GM21825 (cell line): ENCODE data around the gene TBXAS1.

ENCODE experiments used
- ATAC-seq: cut with Tn5 transposase; IDR thresholded peaks from one replicate; pipeline ENCODE4 v1.9.1; 2021; ENCODE audit warnings: mild to moderate bottlenecking, moderate library complexity; ENCODE audit not compliant: unreplicated experiment

TBXAS1 gene

DNA sequence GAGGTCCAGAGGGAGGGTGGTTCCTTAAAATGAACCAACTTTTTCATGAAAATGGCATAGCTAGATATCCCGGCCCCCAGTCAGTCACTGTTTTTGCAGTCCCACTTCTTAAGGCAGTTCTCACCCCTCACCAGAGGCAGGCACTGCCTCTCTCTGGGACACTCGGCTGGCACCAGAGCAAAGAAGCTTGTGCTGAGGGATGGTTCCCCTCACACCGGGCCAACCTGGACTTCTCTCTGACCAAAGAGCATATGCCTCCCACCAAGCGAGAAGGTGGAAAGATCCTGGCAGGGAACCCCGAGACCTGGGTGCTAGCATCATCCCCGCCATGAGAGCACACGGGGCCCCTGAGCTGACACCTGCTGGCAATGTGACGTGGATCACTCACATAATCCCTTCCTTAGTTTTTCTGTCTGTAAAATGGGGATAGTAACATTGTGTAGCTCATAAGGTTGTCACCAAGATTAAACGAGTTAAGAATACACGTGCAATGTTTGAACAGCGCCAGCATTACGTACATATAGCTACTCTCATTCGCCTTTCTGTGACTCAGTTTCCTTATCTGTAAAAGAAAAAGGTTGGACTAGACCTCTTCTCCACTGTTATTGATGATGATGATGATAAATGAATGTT is 145.2 kb downstream of the TBXAS1 start:
- ATAC-seq = no peak

DNA sequence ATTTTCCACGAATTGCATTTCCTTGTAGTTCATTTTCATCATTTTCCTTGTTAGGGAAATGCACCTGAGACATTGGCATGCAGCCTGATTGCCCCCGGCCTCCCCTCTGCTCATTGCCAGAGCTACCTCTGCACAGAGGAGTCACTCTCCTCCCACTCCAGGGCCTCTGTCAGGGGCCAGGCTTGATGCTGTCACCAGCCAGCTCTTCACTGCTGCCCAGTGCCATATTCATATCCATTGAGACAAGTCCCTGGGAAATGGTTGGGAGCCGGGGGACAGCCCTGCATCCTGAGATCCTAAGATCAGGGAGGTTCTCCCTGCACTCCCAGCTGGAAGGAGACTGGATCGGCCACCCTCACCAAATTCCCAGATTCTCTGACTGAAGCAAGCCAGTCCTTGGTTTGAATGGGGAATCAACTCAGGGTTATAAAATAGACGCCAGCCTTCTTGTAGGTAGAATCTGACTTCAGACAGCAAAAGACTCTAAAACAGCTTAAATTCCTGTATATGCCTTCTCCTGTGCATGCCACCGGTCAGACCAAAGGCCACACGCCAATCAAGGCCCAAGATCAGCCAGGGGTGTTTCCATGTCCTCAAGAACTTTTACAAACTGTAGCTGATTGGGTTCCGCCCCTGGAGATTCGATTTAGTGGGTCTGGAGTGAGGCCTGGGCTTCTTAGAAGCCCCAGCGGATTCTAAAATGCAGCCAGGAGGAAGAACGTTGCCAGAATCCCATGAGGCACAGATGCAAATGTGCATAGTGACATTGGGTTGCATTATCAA is 147.2 kb downstream of the TBXAS1 start:
- ATAC-seq = no peak

DNA sequence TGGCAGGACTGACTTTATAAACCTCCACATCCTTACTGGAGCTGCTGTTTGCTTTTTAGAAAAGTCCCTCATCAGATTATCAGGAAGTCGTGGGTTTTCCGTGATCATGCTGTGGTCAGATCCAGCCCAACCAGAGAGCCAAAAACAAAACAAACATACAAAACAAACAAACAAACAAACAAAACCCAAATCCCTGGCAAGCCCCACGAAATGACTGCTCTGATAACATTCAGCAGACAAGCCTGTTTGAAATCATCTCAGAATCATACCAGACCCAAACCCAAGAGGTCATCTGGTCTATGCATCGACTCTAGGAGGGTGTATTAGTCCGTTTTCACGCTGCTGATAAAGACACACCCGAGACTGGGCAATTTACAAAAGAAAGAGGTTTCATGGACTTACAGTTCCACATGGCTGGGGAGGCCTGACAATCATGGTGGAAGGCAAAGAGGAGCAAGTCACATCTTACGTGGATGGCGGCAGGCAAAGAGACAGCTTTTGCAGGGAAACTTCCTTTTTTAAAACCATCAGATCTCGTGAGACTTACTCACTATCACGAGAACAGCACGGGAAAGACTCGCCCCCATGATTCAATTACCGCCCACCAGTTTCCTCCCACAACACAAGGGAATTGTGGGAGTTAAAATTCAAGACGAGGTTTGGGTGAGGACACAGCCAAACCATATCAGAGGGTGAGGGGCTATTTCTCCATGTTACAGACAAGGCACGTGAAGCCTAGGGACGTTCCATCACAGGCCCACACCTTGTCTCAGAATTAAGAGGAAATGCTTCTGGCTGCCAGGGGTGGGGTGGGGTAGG is 148.0 kb downstream of the TBXAS1 start:
- ATAC-seq = no peak

DNA sequence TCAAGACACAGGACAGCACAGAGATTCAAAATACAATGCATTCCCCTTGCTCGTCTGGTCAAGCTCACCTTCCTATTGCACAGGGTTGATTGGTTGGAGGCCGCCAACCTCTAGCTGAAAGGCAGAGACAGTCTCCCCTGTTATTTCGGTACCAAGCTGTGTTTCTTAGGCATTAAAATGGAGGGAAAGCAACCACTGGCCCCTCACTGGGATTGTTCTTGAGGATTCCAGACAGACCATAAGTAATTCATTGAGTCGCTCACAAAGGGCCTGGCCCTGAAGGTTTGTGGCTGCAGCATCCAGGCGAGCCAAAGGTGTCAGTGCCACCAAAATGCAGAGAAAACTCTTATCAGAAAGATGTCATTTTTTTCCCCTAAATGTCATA is 152.4 kb downstream of the TBXAS1 start:
- ATAC-seq = no peak

DNA sequence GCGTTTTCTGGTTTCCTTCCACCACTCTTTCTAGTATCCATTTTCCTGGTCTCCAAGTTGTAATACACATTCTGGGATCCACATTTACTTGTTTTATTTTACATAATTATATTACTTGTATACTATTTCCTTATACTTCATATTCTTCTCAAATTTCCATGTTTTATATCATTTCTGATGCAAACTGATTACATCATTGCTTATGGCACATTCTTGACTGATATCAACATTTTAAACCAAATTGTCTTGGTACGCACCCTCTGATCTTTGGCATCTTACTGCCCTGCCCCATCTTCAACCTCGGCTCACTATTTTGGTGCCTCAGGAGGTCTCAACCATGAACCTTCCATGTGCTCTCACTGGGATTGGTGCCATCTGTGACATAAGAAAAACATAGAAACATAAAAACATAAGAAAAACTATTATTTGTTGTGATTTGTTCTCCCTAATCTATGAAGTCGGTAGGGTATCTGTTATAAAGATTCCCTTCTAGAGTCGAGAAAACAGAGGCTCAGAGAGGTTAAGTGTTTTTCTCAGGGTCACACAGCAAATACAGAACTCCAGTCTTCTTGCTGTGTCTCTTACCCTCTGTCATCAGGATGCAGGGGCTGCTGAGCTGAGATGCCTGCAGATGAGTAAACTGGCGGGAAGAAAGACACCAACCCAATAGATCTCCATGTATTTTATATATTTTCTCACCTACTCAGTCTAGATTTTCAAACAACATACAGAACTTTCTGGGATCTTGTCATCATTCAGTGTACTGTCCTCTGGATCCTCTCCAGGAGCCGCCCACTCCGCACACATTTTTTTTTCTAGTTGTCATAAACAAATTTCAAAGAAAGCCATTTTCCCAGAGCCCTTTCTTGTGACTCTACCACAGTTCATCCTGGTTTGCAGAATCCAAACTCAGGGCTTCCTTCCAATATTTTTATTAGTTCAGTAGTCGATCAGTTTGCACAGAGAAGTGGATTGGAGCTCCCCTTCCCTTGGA is 154.2 kb downstream of the TBXAS1 start:
- ATAC-seq = no peak

DNA sequence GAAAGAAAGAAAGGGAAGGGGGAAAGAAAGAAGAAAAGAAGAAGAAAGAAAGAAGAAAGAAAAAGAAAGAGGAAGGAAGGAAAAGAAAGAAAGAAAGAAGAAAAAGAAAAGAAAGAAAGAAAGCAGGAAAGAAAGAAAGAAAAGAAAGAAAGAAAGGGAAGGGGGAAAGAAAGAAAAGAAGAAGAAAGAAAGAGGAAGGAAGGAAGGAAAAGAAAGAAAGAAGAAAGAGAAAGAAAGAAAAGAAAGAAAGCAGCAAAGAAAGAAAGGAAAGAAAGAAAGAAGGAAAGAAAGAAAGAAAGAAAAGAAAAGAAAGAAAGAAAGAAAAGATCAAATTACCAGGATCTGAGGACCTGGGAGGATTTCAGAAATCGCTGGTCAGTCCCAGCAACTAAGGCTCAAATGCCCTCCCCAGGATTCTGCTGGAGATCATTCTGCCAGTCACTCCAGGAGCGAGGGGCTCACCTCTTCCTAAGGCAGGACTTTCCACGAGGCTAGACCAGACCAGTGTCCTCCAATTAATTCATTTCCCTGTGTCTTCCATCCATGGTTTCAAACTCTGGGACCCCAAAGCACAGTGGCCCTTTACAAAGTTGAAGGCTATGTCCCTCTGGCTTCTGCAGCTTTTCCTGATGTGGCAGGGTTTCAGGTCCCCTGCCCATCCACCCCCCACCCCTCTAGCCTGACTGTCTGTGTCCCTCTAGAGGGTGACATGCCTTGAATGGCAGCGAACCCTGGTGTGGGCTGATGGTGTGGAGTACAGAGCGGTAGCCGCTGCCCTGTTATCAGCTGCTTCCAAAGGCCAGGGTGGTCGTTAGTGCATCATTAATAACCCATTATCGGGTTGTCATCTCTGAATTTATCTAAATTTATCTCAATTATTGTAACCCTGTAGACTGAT is 155.8 kb downstream of the TBXAS1 start:
- no peak for ATAC-seq

DNA sequence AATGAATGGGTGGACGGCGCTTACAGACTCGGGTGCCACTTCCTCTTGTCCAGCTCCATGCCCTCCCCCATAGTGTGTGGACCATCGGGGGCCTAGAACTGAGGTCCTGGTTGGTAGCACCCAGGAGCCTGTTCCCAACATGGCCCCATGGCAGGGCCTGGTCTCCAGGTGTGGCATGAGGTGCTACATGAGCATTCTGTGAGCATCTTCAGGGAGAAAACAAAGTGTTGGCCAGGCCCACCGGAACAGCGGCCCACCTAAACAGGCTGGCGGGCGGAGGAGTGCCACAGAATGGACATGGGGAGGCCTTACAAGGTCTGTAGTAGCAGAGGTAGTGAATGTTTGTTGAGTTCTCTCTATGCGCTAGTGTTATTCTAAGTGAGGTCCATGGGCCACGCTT is 156.7 kb downstream of the TBXAS1 start:
- no peak for ATAC-seq

DNA sequence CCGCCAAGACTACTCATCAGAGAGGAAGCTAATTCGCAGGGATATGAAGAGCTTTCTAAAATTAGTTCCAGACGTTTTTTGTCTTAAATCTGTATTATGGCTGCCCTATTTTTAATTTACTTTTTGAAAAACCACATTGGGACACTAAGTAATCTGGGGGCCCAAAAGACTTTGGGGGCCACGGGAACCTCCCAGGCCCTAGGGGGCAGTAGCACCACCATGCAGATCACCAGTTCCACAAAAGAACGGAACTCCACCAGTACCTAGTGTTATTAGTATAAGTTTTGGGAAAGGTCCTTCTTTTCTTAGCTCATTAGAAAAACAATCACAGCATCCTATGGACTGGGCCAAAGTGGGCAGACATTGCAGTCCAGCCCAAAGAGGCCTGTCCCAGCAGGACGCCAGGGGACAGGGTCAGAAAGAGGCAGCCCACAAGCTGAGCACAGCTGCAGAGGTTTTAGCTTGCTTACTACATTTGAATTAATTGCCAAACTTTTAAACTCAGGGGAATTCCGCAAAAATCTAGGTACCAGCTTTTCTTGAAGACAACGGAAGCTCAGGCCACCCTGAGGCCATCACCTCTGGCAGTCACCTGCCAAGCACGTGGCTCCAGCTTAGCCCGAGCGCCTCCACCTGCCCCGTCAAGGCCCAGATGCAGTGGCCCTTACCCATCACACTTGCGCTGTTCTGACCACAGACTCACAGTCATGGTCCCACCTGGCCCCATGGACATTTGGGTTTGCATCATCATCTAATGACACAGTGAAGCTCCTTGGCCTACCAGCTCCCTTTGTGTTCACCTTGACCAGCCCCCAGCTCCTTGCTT is 158.8 kb downstream of the TBXAS1 start:
- no peak for ATAC-seq

DNA sequence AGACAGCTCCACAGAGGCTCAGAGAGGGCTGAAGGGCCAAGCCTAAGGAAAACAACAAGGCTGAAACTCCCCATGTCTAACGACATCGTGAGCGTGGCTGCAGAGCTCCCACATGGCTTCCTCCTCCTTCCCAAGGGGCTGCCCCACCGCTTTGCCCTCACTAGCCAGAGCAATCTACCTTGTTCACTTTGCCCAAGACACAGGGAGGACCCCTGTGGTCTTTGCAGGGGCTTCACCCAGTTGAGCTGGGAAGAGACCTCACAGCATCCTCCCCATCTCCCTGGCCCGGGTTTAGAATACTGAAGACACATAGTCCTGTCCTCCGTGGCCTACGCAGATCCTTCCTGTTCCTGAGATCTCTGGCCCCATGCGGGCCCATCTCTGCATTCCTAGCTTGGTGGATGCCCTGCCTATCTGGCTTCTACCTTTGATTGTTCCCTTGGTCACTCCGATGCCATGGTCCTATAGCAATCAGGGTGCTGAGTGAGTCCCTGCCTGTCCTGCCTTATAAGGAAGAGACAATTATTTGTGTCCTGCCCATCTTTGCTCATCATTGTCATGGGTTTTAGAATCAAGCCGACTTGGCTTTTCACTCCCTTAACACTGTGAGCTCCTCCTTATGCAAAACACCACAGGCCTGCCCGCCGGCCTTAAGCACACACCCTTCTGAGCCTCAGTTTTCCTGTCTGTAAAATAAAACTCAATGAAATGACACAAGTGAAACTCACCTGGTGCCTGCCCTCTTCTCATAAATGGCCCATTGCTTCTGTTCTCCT is 160.5 kb downstream of the TBXAS1 start:
- no peak for ATAC-seq

DNA sequence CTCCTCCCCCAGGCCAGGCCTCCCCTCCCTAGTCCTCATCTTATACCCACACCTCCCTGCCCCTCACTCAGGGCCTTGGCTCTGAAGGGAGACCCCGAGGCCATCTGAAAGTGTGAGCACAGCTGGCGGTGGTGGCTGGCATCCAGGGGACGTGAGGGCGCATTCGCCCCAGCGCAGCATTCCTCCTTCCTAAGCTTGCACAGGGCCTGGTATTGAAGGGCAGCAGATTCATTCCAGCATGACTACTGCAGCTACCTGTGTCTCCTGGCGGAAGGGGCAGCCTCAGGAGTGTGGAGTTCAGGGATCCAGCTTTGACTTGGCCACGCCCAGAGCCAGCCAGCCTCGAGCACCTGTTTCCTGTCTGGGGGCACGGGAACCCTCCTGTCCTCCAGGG is 161.1 kb downstream of the TBXAS1 start:
- ATAC-seq = no peak

DNA sequence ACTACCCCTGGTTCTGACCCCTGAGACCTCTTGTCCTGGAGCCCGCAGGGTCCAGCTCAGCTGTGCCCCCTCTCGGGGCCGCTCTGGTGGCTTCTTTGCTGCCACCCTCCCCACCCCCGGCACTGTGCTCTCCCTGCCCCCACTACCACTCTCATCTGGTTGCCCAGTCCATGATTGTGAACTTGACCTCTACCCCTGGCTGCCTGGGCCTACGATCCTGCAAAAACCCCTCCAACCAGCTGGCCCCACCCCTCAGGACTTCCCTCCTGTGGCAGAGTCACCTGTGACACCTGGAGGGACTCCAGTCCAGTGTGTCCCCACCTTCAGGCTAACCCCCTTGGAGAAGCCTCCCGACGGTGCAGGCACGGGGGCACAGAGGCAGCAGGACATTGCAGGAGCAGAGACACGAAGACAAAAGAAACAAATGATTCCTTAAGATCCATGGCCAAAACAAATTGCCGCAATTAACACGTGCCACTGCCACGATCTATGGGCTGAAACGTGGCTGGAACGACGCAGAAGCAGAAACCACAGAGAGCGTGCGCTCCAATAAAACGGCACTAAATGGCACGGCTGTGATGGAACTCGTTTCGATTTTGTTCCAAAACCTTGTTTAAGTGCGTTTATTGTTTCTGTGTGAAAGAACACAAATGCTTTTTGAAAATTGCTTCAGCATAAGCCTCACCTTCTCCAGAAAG is 161.7 kb downstream of the TBXAS1 start:
- no peak for ATAC-seq

DNA sequence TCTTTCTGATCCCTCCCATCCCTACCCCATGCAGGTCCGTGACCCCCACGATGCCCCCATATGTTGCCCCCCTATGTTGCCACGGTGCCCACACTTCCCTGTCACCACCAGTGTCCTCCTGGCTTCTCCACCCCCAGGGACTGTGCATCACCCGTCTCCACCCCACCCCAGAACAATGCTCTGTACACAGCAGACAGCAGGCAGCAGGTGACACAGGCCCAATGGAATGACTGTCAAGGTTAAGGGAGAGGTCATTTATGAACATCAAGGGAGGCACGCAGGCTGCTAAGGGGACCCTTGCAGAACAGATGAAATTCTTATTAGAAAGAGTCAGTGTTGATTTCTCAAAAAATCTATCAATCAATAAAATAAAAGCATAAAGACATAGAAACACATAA is 162.2 kb downstream of the TBXAS1 start:
- no peak for ATAC-seq

DNA sequence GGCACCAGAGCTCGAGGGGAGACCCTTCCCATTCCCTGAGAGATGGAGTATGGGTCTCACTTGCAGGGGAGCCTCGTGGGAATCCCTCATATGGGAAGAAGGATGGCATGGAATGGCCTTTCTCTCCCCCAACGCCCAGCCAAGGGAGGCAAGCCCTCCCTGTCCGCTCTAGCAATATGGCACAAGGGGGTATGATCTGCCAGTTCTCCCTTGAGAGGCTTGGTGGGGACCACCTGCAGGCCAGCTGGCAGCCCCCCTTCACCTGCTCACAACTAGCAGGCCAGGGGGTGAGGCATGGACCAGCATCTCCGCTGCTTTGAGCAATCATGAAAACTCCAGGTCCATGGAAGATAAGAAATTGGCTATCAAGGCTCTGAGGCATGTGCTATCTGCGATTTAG is 162.8 kb downstream of the TBXAS1 start:
- no peak for ATAC-seq

DNA sequence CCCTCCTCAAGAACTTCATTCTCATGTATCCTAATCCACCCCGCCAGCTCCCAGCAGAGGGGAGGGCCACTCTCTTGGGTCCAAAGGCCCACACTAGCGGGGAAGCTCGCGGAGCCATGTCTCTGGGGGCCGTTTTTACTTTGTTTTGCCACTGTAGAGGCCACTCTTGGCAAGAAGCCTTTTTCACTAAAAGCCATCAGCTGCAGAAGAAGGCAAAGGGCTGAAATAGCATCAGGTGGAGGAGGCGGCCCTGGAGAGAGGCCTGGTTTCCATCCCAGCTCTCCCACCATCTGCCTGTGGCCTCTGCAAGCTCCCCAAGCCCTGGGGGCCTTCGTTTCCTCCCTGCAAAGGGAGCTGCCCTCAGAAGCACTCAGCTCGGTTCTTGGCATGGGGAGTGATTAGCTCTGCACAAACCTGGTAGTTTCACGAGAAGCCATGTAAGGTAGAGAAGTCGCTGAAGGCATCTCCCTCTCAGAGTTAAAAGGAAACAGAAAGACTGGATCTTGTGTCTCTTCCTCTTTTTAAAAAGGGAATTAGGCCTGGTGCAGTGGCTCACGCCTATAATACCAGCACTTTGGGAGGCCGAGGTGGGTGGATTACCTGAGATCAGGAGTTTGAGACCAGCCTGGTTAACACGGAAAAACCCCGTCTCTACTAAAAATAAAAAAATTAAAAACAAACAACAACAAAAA is 163.4 kb downstream of the TBXAS1 start:
- no peak for ATAC-seq

DNA sequence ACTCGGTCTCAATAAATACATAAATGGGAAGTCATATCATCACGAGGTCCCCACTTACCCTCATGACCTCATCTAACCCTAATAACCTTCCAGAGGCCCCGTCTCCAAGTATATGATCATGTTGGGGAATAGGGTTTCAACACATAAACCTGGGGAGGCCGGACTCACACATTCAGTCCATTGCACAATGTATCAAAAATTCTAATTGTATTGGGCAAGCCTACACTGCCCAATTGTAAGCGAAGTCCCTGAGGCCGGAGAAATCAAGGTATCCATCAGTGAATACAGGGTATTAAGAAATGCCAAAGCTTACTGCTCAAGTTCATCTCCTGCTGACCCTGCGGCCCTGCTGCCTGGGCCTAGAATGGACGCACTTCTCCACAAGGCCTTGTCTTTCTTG is 164.1 kb downstream of the TBXAS1 start:
- no peak for ATAC-seq

DNA sequence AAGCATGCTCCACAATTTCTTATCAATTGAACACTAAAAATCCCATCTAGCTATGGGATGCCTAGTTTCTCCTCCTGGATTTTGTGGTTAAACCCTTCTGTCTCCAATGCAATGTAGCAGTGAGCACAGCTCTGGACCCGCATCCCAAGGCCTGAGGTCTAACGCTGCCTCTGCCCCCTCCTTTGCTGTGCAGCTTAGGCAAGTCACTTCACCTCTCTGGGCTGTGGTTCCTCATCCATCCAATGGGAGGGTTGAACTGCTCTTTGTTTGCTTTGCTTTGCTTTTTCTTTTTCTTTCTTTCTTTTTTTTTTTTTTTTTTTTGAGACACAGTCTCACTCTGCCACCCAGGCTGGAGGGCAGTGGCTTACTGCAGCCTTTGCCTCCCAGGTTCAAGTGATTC is 164.5 kb downstream of the TBXAS1 start:
- no peak for ATAC-seq

DNA sequence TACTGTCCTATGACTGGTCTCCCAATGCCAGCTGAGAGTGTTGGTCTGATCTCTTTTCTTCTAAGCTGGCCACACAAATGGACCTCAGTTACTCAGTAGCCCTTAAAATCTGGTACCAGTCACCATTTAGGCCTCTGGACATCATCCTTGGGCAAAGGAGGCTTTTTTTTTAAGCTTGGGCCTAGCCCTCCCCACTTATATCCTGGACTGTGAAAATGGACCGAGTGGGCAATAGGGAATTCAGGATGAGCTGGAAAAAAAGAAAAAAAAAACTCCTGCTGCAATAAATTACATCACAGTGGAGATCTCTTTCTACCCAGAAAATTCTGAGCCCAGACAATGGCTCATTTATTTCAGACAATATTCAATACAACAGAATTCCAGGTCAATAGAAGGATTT is 165.3 kb downstream of the TBXAS1 start:
- ATAC-seq = no peak
